H1 (cell line): ENCODE results near the gene ADGRL4. TPM values are rescaled to one million over a fixed set of nuclear protein-coding genes. Genes with fewer than 3 reads are reported as not detected.

Experiments used
- CTCF ChIA-PET: fragments of 300-600 bp; sonication (Branson Sonifier 250); formaldehyde crosslinking; loops from one replicate; lab custom pipeline; 2021; ENCODE audit not compliant: partially characterized antibody; lab: Charles Lee
- POLR2A ChIA-PET: fragments of 300-600 bp; sonication (Branson Sonifier 250); formaldehyde crosslinking; loops from one replicate; lab custom pipeline; 2021; ENCODE audit warnings: inconsistent platforms; ENCODE audit not compliant: partially characterized antibody; lab: Charles Lee
- DNase-seq, 2 experiments: peaks; one replicate each; pipeline versions ENCODE4 v3.0.0 to v3.0.0-alpha.2; 2010 to 2022; ENCODE audit warnings: low spot score in 2 of 2, low read depth in 1 of 2, mixed read lengths in 1 of 2
- FAIRE-seq: peaks from 2 replicates; lab custom pipeline; 2011; peaks lifted over from hg19 to GRCh38; lab: Jason Lieb, UNC
- H2AFZ ChIP-seq: 2 replicates; pipeline ENCODE4 v1.8.1; 2012; ENCODE audit warnings: low read length, inconsistent platforms
- H2AK5ac ChIP-seq: 2 replicates; pipeline ENCODE4 v1.6.1; 2013; ENCODE audit warnings: low read depth, low read length
- H2BK120ac ChIP-seq: replicated peaks from 2 replicates; pipeline ENCODE3; 2013; ENCODE audit warnings: low read depth, low read length, inconsistent platforms
- H2BK12ac ChIP-seq: 2 replicates; pipeline ENCODE4 v1.6.1; 2013; ENCODE audit warnings: low read depth, low read length
- H2BK15ac ChIP-seq: 2 replicates; pipeline ENCODE4 v1.6.1; 2013; ENCODE audit warnings: low read length
- H2BK20ac ChIP-seq: 2 replicates; pipeline ENCODE4 v1.6.1; 2013; ENCODE audit warnings: low read length
- H2BK5ac ChIP-seq: 2 replicates; pipeline ENCODE4 v1.6.1; 2013; ENCODE audit warnings: low read depth, low read length
- H3K14ac ChIP-seq: 2 replicates; pipeline ENCODE4 v1.6.1; 2013; ENCODE audit warnings: inconsistent platforms; ENCODE audit not compliant: insufficient read length
- H3K18ac ChIP-seq: 2 replicates; pipeline ENCODE4 v1.6.1; 2013; ENCODE audit warnings: low read length; ENCODE audit errors: extremely low read depth
- H3K23ac ChIP-seq: 2 replicates; pipeline ENCODE4 v1.6.1; 2013; ENCODE audit warnings: inconsistent platforms; ENCODE audit not compliant: insufficient read length
- H3K23me2 ChIP-seq: 2 replicates; pipeline ENCODE4 v1.6.1; 2013; ENCODE audit warnings: low read depth, low read length
- H3K27ac ChIP-seq: 2 replicates; pipeline ENCODE4 v1.6.1; 2011; ENCODE audit warnings: low read depth, low read length, inconsistent platforms
- H3K27me3 ChIP-seq, 4 experiments: replicated peaks in 1 of 4; 1 replicate in 1 of 4; 2 replicates in 3 of 4; pipeline versions ENCODE4 v1.6.1 to v1.8.1; 2011 to 2013; ENCODE audit warnings: low read length in 3 of 4, mild to moderate bottlenecking in 3 of 4, inconsistent platforms in 2 of 4, mixed read lengths in 2 of 4, moderate library complexity in 1 of 4; ENCODE audit not compliant: control insufficient read depth in 3 of 4, insufficient read depth in 3 of 4; ENCODE audit errors: extremely low read depth in 1 of 4
- H3K36me3 ChIP-seq, 4 experiments: 2 replicates each; pipeline versions ENCODE4 v1.6.1 to v1.8.1; 2011 to 2013; ENCODE audit warnings: mild to moderate bottlenecking in 4 of 4, low read length in 3 of 4, moderate library complexity in 2 of 4, control low read depth in 1 of 4, inconsistent platforms in 1 of 4; ENCODE audit not compliant: insufficient read depth in 4 of 4, control insufficient read depth in 2 of 4
- H3K4ac ChIP-seq: replicated peaks from 2 replicates; pipeline ENCODE3; 2013; ENCODE audit warnings: low read length, low read depth, mixed read lengths, inconsistent platforms; ENCODE audit not compliant: insufficient read length
- H3K4me1 ChIP-seq, 4 experiments: replicated peaks in 1 of 4; 1 replicate in 1 of 4; 2 replicates in 3 of 4; pipeline versions ENCODE4 v1.6.1 to v1.8.1; 2011 to 2013; ENCODE audit warnings: low read length in 3 of 4, inconsistent platforms in 2 of 4, mixed read lengths in 1 of 4; ENCODE audit not compliant: insufficient read depth in 4 of 4, control insufficient read depth in 3 of 4
- H3K4me2 ChIP-seq, 2 experiments: 2 replicates each; pipeline versions ENCODE4 v1.6.1 to v1.8.1; 2011 to 2013; ENCODE audit warnings: low read depth in 2 of 2, low read length in 2 of 2, control low read depth in 1 of 2, inconsistent platforms in 1 of 2, mild to moderate bottlenecking in 1 of 2; ENCODE audit not compliant: insufficient read depth in 1 of 2
- H3K4me3 ChIP-seq, 4 experiments: fragments of 200-600, 300-600 bp in 1 of 4; sonication (generic), shearing (Covaris generic), sonication (Bioruptor Twin) in 1 of 4; 2 replicates each; pipeline versions ENCODE4 v1.5.1 to v1.8.1; 2011 to 2016; ENCODE audit warnings: low read length in 4 of 4, low read depth in 3 of 4, control low read depth in 2 of 4, inconsistent platforms in 2 of 4, mild to moderate bottlenecking in 2 of 4, mixed read lengths in 1 of 4, moderate library complexity in 1 of 4; ENCODE audit not compliant: insufficient read depth in 2 of 4; ENCODE audit errors: extremely low read depth in 1 of 4
- H3K56ac ChIP-seq: replicated peaks from 2 replicates; pipeline ENCODE3; 2013; ENCODE audit warnings: low read depth, mild to moderate bottlenecking, mixed read lengths, low read length, inconsistent platforms; ENCODE audit not compliant: insufficient read length
- H3K79me1 ChIP-seq: 2 replicates; pipeline ENCODE4 v1.6.1; 2013; ENCODE audit warnings: low read depth, low read length, control low read depth
- H3K79me2 ChIP-seq, 2 experiments: 2 replicates each; pipeline versions ENCODE4 v1.6.1 to v1.8.1; 2012 to 2013; ENCODE audit warnings: low read length in 2 of 2, mild to moderate bottlenecking in 2 of 2, inconsistent platforms in 1 of 2; ENCODE audit not compliant: insufficient read depth in 2 of 2, control insufficient read depth in 1 of 2
- H3K9ac ChIP-seq, 4 experiments: replicated peaks in 1 of 4; 1 replicate in 1 of 4; 2 replicates in 3 of 4; pipeline versions ENCODE4 v1.6.1 to v1.8.1; 2011 to 2013; ENCODE audit warnings: low read depth in 3 of 4, low read length in 3 of 4, control low read depth in 2 of 4, mild to moderate bottlenecking in 2 of 4, moderate library complexity in 2 of 4, inconsistent platforms in 1 of 4; ENCODE audit errors: extremely low read depth in 1 of 4
- H3K9me3 ChIP-seq, 2 experiments: 2 replicates each; pipeline versions ENCODE4 v1.6.1 to v1.8.1; 2012 to 2013; ENCODE audit warnings: mild to moderate bottlenecking in 2 of 2, moderate library complexity in 2 of 2, control low read depth in 1 of 2, inconsistent platforms in 1 of 2, low read depth in 1 of 2, low read length in 1 of 2, mixed read lengths in 1 of 2; ENCODE audit not compliant: insufficient read depth in 2 of 2
- H4K20me1 ChIP-seq, 2 experiments: replicated peaks in 1 of 2; 2 replicates each; pipeline versions ENCODE3 to v1.8.1; 2011 to 2013; ENCODE audit warnings: inconsistent platforms in 2 of 2, low read length in 2 of 2, mild to moderate bottlenecking in 1 of 2; ENCODE audit not compliant: insufficient read depth in 2 of 2, control insufficient read depth in 1 of 2
- H4K5ac ChIP-seq: 2 replicates; pipeline ENCODE4 v1.6.1; 2013; ENCODE audit warnings: low read length, low read depth, mixed read lengths, inconsistent platforms; ENCODE audit not compliant: insufficient read length
- H4K8ac ChIP-seq: 2 replicates; pipeline ENCODE4 v1.8.0; 2013; ENCODE audit warnings: mild to moderate bottlenecking, moderate library complexity, low read length, inconsistent platforms; ENCODE audit not compliant: insufficient read depth; ENCODE audit errors: extremely low read depth
- H4K91ac ChIP-seq: replicated peaks from 2 replicates; pipeline ENCODE3; 2013; ENCODE audit warnings: low read length, mixed read lengths, inconsistent platforms; ENCODE audit not compliant: insufficient read length
- WGBS, 2 experiments: shearing (Covaris generic) in 1 of 2; methylation state at CpG; one replicate each; pipeline versions ENCODE4 v1.1.6 to v1.1.7; 2013 to 2015; ENCODE audit warnings: low lambda C conversion rate in 2 of 2, mixed read lengths in 2 of 2, inconsistent platforms in 1 of 2, low coverage in 1 of 2, missing lambda C conversion rate in 1 of 2; ENCODE audit not compliant: insufficient replicate concordance in 2 of 2, insufficient coverage in 1 of 2, insufficient read length in 1 of 2; ENCODE audit errors: extremely low coverage in 1 of 2, missing lambda C conversion rate in 1 of 2; 5-methylcytosine and 5-hydroxymethylcytosine counted together
- polyA plus RNA-seq, 7 experiments: library from polyadenylated mRNA; depleted of rRNA in 3 of 7; stranded (reverse) in 5 of 7; unstranded in 2 of 7; fragments of >200 nt in 5 of 7; fragments of 200-250 nt in 2 of 7; gene quantifications; 1 replicate in 5 of 7; 2 replicates in 1 of 7; 4 replicates in 1 of 7; pipeline versions ENCODE4 v1.2.1 to v1.2.3, GENCODE V29; 2011 to 2013; ENCODE audit warnings: missing spikeins in 2 of 7, mixed read lengths in 2 of 7
- total RNA-seq: library from RNA; stranded (reverse); fragmentation: NEBNext Ultra II Directional; extraction: Animal tissue kit (Norgen Biotek cat#: 25700); gene quantifications from 2 replicates; pipeline ENCODE4 v1.2.1, GENCODE V29; 2021

Gene ADGRL4
- total and polyA plus RNA-seq, 2 of the 8 experiments (the other 6 are each of a cell fraction or from before 2014, with no cell fraction given): 0.60 to 0.97 TPM

GRCh38 chr1:78843546-78843945 is 163.0 kb downstream of the ADGRL4 start:
- Histone ChIP-seq H2BK12ac (no peak overlapping the region), H3K18ac (no peak overlapping the region), H3K23ac (no peak overlapping the region), H4K8ac (no peak overlapping the region), H4K5ac (no peak overlapping the region), H3K27me3 (peaks cover 0 to 2% (median 0%) of the 10 kb centered on the region in 4 experiments; a peak in 1 of 7 replicates), H2BK20ac (no peak overlapping the region), H3K56ac (no peak overlapping the region), H3K4me3 (no peak overlapping the region), H3K23me2 (no peaks in the 10 kb centered on the region), H3K36me3 (no peaks in the 10 kb centered on the region), H3K9me3 (no peaks in the 10 kb centered on the region), H3K4me2 (no peak overlapping the region), H4K91ac (no peak overlapping the region), H4K20me1 (no peaks in the 10 kb centered on the region), H3K4ac (no peak overlapping the region), H2BK120ac (no peak overlapping the region), H3K4me1 (peaks cover 0 to 4% (median 0%) of the 10 kb centered on the region in 4 experiments; a peak in 2 of 7 replicates), H3K14ac (no peak overlapping the region), H3K27ac (no peak overlapping the region), H3K79me1 (no peaks in the 10 kb centered on the region), H2AFZ (no peak overlapping the region), H2AK5ac (no peak overlapping the region), H3K79me2 (no peaks in the 10 kb centered on the region), H2BK15ac (no peak overlapping the region), H3K9ac (no peak overlapping the region), H2BK5ac (no peak overlapping the region)
- WGBS, 2 experiments: 91% methylated on average over 4 of the region's 4 CpGs; no CpG with 5 or more reads in 1 of the 2 experiments
- POLR2A ChIA-PET: no interaction called here
- CTCF ChIA-PET: interaction anchor here (1.0 kb wide), 1 partner anchor 353 kb away, joined by 3 read pairs; no protein-coding TSS in a partner anchor
- DNase-seq (no peak), FAIRE-seq (no peak)
